Islet of Langerhans (tissue), 1 donor: Measurements from ENCODE around the gene SLC44A4.

Experiments used
- FAIRE-seq: peaks from one replicate; lab custom pipeline; 2011; peaks lifted over from hg19 to GRCh38; lab: Jason Lieb, UNC

SLC44A4 gene

DNA sequence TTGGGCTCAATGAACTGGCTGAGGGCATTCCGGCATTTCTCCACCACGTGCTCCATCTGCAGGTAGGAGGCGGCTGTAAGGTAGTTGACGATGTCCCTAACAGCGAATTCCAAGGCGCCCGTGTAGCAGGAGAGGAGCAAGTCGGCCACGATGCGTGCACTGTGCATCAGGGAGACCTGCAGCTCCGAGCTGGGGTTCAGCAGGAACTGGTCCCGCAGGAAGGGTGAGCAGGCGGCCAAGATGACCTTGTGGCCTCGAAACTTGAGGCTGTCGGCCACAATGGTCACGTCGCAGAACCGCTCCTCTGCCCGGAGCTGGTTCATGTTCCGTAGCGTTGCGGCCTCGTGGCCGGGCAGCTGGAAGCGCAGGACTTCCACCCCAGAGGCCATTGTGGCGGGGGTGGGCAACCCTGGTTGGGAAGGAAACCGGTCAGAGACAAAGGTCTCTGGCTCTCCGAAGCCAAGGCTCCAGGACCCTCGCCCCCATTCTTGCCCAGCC is 22.2 kb upstream of the SLC44A4 start:
- FAIRE-seq, result no peak

DNA sequence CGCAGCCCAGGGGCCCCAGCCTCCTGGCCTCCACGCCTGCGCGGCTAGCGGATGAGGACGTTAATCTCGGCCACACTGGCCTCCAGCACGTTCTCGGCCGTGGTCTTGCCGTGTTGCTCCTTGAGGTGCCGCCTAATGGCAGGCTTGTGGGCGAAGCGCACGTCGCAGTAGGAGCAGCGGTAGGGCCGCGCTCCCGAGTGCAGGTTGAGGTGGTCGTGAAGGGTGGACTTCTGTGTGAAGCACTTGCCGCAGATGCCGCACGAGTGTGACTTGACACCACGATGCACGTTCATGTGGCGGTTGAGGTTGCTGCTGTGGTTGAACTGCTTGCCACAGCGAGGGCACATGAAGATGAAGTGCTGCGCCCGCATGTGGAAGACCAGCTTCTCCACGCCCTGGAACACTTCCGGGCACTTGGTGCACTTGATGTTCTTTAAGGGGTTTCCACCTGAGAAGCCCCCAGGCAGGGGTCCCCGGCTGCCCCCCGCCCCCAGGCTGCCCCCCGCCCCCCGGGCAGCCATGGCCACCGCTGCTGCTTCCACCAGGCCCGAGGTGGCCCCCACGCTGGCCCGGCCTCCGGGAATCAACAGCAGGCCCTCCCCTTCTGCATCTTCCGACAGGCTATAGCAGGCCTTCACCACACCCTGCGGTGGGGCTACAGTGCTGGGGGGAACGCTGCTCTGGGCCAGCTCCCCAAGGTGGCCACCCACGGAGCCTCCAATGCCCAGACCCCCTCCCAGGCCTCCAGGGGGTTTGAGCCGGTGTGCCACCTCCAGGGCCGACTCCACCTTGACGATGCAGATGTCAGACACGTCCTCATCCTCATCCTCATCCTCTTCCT is 21.3 kb upstream of the SLC44A4 start:
- FAIRE-seq, result no peak

DNA sequence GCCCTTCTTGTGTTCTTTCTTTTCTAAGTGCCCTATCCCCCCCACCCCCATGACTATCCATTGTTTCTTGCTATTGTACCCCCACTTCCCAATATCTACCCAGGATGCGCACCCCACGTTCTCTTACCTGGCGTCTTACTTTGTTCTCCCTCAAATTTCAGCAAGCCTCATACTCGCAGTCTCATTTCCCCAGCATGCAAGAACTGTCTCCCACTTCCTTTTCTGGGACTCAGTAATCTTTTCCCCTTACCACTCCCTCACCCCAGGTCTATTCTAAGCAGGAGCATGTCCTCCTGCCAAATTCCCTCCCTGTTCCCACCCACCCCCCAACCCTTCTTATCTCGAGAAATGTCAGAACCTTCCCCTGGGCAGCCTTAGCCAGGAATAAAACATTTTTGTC is 20.4 kb upstream of the SLC44A4 start:
- no peak for FAIRE-seq

DNA sequence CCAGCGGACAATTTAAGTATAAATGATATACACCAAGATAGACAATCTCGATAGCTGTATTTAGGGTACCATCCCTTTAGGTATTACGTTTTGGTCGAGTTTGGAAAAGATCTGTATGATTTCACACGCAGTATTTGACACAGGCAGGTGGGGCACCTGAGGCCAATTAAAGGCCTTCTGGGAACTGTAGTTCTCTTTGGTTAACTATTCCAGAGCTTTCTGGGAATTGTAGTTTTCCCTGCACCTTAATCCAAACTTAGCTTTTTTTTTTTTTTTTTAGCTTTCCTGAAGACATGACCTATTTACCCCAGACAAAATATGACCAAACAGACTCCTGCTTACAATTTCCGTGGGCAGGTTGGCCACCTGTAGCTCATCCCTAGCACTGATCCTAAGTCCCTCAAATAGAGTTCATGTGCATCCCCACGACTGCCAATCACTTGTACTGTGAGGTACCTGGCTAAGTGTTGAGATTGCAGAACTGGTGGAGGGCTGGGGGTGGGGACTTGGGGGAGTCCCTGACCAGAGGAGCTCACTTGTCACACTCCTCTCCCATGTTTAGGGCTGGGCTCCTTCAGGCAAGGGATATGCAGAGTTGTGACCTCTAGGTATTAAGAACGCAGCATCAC is 19.7 kb upstream of the SLC44A4 start:
- peak; percentile 86 for FAIRE-seq

DNA sequence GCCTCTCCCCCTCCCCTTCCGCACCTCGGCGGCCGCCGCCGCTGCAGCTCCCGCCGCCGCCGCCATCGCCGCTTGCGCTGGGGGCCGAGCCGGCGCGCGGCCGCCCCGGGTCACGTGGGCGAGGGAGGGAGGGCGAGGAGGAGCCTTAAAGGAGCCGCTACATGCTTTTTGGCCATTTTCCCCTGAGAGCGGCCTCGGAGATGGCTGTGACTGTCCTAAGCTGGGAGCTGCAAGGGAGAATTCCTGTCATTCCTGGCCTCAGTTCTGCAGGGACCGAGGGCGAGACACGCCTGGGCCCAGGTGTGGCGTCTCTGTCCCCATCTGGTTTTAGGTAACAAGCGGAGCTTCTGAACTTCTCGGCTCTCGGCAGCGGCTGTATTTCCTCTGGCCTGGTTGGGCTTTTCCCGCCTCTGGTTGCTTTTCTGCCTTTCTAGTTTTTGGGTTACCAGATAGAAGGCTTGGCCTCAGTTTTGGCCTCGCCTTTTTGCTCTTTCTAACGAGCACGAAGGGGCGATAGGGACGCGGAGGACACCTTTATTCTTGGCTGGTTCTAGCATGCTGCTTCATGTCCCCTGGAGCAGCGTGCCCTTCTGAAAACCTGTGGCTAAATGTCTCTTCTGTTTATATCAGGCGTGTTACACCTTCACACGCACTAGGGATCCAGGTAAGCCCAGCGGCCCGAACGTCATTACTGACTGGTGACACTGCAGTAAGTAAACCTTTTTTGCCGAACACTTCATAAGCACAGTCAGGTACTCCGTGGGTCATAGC is 19.0 kb upstream of the SLC44A4 start, which contains the start of gene EHMT2:
EHMT2 (minus strand) TSS at position 87 of the 771 bp plus-strand sequence; CDS start at position 66, 21 bp downstream.
- FAIRE-seq, result no peak

DNA sequence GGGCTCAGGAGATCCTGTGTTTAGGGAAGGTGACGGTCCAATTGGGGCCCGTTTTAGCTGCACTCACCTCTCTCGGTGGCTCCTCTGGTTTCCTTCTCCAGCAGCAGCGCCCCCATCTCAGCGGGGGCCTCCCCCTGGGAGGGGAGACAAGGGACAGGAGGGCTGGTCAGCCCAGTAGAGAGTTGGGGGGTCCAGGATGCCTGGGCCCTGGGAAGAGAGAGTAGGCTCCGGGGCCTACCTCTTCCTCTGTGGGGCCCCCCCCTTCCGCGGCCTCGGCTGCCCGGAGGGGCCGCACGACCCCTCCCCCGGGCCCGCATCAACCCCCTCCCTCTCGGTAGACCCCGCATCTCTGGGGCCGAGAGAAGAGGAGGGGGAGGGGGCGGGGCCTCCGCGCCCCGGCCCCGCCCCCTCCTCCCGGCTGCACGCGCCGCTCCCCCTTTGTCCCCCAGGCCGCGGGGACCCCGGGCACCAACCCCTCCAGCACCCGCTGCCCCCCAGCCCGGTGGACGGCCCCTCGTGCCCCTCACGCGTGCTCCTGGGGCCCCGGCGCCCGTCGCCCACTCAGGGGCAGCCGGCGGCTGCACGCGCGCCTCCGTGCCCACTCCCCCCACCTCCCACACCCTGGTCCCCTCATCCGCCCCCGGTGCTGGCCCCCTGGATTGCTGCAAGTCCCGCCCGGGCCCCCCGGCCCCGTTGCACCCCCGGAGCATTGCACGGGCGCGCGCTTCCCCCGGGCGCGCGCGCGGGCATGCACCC is 18.2 kb upstream of the SLC44A4 start:
- no peak for FAIRE-seq

DNA sequence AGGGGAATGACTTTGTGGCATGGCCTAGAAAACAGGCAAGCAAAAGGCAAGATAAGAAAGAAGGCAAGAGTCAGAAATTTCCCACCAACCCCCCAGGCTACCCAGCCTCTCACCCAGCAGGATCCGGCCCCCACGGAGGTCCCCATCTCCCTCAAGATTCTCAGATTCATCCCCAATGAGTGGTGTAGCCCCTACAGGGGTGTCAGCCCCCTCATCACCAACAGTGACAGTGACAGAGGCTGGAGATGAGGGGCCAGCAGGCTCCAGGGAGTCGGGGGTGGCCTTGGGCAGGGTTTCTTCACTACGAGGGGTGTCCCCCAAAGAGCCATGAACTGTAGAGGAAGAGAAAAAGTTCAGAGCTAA is 17.7 kb upstream of the SLC44A4 start:
- no peak for FAIRE-seq

DNA sequence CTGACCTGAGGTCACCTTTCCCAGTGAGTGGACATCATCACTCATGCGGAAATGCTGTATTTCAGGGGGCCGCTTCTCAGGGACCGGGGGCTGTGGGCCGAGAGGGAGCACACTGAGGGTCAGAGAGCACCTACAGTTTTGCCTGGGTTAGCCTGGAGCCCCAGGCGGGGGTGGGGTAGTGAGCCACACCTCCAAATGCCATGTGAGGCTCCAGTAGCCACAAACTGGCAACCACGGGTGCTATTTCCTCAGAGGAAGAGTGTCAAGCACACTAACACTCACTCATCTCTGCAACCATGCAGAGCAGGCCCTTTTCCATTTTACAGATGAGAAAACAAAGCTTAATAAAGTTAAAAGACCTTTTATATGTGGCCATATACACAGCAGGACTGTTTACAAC is 14.0 kb upstream of the SLC44A4 start:
- no peak for FAIRE-seq

DNA sequence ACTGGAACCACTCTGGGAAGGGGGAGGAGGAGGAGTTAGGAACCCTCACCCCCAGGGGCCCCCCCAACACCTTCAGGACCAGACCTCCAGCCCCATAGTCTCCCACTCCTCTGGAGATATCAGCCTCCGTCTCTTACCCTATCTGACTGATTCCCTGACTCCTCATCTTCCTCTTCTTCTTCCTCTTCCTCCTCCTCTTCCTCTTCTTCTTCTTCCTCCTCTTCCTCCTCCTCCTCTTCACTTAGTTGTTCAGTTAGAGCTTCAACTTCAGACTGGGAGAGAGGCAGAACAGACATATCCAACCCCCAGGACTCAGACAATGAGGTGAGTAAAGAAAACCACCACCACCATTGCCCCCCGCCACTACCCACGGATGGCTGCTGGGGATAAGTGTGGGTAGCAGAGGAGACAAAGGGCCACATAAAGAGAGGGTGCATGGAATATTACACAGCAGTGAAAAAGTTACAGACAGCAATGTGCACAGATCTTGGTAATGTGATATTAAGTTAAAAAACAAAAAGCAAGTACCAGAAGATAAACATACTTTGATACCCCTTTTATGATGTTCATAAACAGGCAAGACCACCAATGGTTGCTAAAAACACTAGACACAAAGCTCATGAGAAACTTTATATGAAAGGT is 10.7 kb upstream of the SLC44A4 start:
- FAIRE-seq, result no peak

DNA sequence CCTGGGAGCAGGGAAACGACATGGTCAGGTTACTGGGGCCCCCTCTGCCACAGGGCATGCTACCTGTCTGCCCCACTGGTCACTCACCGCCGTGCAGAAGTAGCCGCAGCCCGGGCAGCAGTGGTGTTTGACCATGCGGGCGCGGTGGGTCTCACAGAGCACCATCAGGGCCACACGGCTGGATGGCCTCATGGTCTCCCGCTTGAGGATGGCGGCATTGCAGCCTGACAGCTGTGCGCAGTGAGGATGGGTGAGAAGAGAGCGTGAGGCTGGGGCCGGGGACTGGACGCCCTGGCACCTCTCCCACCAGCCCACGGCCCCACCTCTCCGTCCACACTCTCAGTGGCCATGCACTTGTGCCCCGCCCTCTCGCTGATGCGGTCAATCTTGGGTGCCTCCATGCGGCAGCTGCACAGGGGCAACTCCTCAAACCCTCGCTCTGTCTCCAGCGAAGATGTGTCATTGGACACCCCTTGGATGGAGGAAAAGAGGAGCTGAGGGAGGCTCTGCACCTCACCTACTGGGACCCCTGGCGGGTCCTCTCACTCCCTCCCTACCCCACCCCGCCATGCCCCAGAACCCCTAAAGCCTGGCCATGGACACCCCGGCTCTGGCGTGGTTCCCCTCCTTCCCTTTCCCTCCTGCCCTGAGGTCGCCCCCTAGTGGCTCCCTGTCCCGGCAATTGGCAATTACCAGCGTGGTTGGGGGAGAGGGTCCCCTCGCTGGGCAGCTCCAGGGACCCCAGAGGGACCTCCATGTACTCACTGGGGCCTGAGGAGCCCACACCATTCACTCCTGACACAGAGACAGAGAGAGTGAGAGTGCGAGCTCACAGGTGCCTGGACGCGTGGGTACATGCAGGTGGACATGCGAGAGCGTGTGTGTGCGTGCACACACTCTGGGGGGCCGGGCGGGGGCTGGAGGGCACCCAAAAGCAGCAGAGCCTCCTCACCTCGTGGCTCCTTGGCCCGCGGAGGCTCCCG is 9.8 kb upstream of the SLC44A4 start:
- FAIRE-seq, result no peak

DNA sequence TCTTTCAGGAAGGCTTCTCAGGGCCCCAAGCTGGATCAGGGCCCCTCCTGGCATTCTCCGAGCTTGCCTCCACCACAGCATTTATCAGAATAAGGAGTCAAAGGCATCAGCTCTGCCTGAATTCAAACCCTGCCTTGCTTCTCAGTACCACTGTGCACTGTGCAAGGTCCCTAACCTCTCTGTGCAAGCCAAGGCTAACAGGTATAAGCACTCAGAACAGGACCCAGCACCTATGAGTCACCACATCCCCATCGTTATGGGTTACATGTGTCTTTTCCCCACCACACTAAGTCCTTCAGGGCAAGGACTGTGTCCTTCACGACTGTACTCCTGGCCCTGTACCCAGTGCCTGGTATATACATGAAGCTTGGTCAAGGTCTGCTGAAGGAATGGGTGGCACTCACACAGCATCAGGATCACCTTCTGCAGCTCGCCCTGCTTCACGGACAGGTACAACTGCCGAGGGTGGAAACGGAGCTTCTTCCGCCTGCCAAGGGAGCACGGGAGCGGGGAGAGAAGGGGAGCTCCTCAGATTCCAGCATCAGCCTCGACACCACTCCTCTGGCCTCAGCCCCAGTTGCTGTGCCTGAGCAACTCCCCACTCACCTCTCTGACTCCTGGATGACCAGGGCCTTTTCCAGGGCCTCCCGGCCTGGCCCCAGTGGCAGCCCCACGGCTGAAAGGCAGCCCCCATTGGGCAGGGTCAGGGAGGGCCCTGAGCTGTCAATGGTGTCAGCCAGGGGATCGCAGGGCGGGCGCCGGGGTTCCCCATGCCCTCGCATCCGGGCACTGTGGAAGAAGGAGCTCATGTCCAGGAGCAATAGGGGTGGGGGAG is 8.6 kb upstream of the SLC44A4 start:
- FAIRE-seq, result no peak

DNA sequence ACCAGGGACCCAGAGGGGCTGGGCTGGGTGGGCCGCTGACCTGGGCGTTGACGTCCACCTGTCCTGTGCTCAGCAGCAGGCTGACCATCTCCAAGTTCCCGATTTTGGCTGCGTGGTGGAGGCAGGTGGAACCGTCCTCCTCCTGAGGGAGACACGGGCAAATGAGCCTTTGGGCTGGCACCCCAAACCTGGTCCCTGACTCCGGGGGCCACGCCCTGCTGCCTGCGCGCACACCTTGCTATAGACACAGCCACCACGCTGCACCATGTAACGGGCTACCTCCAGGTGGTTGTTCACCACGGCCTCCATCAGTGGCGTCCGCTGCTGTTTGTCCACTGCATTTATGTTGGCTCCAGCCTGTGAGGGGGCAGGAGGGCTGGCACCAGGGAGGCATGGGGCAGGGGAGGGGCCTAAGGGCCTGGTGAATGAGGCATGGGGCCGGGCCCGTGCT is 7.8 kb upstream of the SLC44A4 start:
- no peak for FAIRE-seq

DNA sequence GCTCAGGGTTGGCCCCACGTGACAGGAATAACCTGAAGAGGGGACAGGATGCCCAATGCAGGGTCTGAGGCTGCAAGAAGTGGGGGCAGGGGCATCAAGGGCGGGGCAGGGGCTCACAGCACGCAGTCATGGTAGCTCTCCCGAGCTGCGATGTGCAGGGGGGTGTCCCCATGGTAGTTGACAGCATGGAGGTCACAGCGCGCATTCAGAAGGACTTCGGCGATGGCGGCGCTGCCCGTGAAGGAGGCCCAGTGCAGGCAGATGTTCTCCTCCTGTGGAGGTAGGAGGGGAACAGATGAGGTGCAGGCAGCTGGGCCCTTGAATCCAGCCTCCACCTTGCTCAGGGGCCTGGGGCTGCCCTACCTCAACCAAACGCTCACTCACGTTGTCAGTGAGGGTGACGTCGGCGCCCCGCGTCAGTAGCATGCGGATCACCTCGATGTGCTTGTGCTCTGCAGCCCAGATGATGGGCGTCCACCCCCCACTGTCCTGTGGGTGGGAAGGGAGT is 5.8 kb upstream of the SLC44A4 start:
- no peak for FAIRE-seq

DNA sequence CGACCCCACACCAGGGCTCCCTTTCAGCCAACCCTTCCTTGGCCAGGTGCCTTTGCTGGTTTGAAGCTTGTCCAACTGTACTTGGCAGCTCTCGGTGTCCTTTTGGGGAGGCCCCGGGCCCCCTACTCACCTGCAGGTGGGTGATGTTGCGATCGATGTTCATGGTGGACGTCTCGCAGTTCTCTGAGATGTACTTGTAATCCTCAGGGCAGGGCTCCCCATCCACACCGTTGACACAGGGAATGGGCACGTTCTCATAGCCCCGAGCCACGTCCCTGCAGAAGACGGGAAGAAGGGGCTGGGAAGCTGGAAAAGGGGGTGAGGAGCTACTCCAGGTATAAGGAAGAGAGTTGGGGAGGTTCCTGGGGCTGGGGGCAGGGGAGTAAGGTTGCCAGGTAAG is 4.9 kb upstream of the SLC44A4 start:
- no peak for FAIRE-seq

DNA sequence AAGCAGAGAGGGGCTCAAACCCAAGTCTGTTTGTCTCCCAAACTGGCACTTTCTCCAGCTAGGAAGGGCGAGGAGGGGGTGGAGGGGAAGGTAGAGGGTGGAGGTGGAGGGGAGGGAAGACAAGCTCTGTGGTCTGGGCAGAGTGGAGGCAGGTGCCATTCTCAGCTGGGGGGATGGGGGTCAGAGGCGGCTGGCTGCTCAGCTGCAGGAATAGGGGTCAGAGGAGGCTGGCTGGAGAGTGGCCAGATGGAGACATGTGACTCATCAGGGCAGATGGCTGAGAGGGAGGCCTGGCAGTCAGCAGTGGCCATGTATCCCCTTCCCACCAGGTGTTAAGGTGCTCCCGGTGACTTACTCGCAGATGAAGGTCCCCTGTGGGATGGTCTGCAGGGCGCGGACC is 3.5 kb upstream of the SLC44A4 start:
- no peak for FAIRE-seq

DNA sequence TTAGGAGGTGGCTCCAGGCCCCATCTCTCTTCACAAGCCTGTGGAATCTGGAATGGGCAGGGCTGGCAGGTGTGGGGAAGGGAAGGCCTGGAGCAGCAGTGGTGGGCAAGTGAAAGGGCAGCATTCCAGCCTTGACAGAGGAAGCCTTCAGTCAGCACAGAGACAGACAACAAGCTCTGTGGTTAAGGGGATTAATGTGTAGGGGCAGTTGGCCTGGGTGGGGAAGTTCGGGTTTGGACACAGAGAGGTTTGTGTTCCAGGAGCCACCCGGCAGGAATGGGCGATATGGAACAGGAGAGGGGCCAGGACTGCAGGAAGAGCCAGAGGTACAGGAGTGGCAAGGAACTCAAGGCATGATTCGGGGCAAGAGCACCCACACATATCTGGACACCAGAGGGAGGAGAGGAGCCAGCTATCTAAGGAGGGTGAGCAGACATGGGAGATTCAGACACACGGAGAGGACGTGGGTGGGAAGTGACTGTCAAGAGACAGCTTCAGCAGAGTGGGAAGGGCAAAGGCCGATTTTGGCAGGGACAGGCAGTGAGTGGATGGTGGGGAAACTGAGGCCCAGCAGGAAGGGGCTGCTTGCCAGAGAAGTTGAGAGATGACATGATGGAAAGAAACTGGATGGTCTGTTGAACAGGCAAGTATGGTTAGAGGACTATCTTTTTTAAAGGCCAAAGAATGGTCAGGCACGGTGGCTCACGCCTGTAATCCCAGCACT is 2.5 kb upstream of the SLC44A4 start:
- no peak for FAIRE-seq

DNA sequence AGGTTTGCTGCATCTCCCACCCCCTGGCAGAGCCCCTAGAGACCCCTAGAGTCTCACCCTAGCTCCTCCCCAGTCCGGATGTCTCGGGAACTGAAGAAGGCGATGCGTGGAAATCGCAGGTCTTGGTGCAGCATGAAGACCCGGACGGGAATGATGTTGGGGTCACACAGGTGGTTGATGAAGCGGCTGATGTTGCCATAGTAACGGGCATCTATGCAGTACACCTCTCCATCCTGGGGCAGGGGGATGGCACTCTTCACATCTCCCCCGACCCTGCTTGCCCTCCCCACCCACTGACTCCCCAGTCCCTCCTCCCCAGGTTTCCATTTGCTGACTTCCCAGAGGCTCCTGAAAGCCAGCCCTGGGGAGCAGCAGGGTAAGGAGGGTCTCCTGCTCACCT is 1.8 kb upstream of the SLC44A4 start:
- no peak for FAIRE-seq

DNA sequence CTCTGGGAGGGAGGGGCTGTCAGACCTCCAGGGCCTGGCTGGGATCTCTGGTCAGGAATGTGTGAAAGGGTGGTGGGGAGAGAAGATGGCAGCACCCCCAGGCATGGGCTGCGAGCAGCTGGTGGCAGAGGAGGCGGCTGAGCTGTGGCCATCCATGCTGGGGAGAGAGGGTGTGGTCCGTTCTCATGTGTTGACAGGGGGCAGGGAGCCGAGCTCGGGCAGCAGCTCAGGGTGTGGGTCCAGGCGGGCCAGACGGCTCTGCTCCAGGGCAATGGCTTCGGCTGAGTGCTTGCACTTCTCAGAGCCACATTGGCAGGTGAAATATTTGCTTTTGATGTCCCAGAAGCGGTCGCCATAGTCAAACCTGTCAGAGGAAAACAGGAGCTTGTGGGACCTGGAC is 1.1 kb upstream of the SLC44A4 start:
- no peak for FAIRE-seq

DNA sequence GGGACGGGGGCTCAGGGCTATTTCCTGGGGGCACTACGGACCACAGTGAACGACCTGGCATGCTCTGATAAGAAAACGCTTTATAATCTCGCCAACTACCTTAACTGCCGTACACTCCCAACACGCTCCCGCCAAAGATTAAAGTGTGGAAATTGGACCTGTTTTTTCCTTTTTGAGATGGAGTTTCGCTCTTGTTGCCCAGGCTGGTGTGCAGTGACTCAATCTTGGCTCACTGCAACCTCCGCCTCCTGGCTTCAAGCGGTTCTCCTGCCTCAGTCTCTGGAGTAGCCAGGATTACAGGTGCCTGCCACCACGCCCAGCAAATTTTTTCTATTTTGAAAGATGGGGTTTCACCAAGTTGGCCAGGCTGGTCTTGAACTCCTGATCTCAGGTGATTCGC is 346 bp upstream of the SLC44A4 start:
- no peak for FAIRE-seq
